ENCODE results near the gene CLECL1.
A peak's percentile ranks its signal among the peaks of the same experiment; 100 is the strongest.

CLECL1 gene

GRCh38 chr12:9749640-9750039 lies 16.7 kb upstream of the CLECL1 start:
- no peak overlapping the region for H2AFZ ChIP-seq (ENCODE audit: low read depth, low read length)
- peaks cover 17% of the 10 kb centered on the region for H3K4me1 ChIP-seq (ENCODE audit: low read length)
- H3K79me2 ChIP-seq (ENCODE audit: low read length): no peaks in the 10 kb centered on the region
- no peak overlapping the region for H3K27ac ChIP-seq (ENCODE audit: low read length)
- no peak for TF ChIP-seq EZH2phosphoT487 (IDR thresholded peaks at IDR 0.05; ENCODE audit: low read depth)
- TF ChIP-seq, protein P1, sequence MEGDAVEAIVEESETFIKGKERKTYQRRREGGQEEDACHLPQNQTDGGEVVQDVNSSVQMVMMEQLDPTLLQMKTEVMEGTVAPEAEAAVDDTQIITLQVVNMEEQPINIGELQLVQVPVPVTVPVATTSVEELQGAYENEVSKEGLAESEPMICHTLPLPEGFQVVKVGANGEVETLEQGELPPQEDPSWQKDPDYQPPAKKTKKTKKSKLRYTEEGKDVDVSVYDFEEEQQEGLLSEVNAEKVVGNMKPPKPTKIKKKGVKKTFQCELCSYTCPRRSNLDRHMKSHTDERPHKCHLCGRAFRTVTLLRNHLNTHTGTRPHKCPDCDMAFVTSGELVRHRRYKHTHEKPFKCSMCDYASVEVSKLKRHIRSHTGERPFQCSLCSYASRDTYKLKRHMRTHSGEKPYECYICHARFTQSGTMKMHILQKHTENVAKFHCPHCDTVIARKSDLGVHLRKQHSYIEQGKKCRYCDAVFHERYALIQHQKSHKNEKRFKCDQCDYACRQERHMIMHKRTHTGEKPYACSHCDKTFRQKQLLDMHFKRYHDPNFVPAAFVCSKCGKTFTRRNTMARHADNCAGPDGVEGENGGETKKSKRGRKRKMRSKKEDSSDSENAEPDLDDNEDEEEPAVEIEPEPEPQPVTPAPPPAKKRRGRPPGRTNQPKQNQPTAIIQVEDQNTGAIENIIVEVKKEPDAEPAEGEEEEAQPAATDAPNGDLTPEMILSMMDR (IDR thresholded peaks at IDR 0.05; ENCODE audit: low read depth, low read length): no peak
- H3K9ac ChIP-seq (ENCODE audit: low read length): no peak overlapping the region
- no peak overlapping the region for H3K4me3 ChIP-seq (ENCODE audit: low read length)
- H3K9me3 ChIP-seq (ENCODE audit: insufficient read depth, low read length): no peaks in the 10 kb centered on the region
- no peaks in the 10 kb centered on the region for H3K27me3 ChIP-seq (ENCODE audit: low read depth, low read length)
- no peaks in the 10 kb centered on the region for H3K36me3 ChIP-seq (replicated peaks; ENCODE audit: low read depth, low read length)
- no peaks in the 10 kb centered on the region for H4K20me1 ChIP-seq (ENCODE audit: insufficient read depth, low read length)
- H3K4me2 ChIP-seq (ENCODE audit: low read length): no peak overlapping the region

DNA sequence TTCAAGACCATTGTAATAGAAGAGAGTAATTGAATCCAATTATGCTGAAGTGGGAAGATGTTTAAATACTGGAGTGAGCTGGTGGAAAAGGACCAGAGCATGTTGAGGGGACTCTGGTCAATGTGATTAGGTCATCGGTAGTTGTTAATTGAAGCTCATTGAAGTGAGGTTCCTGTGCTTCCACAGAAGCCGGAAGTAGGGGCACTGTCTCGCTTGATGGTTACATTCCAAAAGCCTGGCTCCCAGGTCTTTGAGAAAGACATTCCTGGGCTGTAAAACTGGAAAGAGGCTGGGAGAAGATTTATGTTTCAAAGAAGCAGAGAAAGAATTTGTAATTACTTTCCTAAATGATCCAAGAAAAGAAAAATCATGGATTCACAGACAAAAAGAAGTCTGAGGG lies 12.3 kb upstream of the CLECL1 start:
- H2AFZ ChIP-seq (ENCODE audit: low read depth, low read length): no peak overlapping the region
- peak overlapping the region; percentile 7; the same call in 1 of the 2 replicates for H3K4me2 ChIP-seq (ENCODE audit: low read length)
- peaks cover 51% of the 10 kb centered on the region for H3K4me1 ChIP-seq (ENCODE audit: low read length)

DNA sequence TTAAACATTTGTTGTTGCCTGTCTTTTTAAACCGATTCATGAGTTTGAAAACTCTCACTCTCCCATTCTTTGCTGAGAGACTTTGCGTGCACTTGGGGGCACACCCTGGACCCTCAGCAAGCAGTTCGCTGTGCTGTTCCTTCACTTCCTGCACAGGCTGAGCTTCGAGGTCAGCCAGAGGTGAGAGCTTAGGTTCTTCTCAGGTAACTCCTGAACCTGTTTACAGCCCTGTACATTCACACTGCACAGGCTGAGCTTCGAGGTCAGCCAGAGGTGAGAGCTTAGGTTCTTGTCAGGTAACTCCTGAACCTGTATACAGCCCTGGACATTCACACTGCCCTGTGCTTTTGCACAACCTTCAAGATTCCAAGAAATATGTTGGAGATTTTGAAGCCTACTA lies 9.8 kb upstream of the CLECL1 start:
- peak overlapping the region; percentile 11; the same call in 1 of the 2 replicates for H2AFZ ChIP-seq (ENCODE audit: low read depth, low read length)
- TF ChIP-seq EZH2phosphoT487 (IDR thresholded peaks at IDR 0.05; ENCODE audit: low read depth): no peak
- TF ChIP-seq, protein P1 (IDR thresholded peaks at IDR 0.05; ENCODE audit: low read depth, low read length): no peak
- H3K79me2 ChIP-seq (ENCODE audit: low read length): peaks cover 50% of the 10 kb centered on the region
- H4K20me1 ChIP-seq (ENCODE audit: insufficient read depth, low read length): no peaks in the 10 kb centered on the region
- H3K9ac ChIP-seq (ENCODE audit: low read length): peak overlapping the region; percentile 66
- H3K4me1 ChIP-seq (ENCODE audit: low read length): peaks cover 65% of the 10 kb centered on the region
- H3K9me3 ChIP-seq (ENCODE audit: insufficient read depth, low read length): no peaks in the 10 kb centered on the region
- H3K36me3 ChIP-seq (replicated peaks; ENCODE audit: low read depth, low read length): no peaks in the 10 kb centered on the region
- peak overlapping the region; percentile 86 for H3K4me2 ChIP-seq (ENCODE audit: low read length)
- H3K27me3 ChIP-seq (ENCODE audit: low read depth, low read length): no peaks in the 10 kb centered on the region
- H3K27ac ChIP-seq (ENCODE audit: low read length): peak overlapping the region; percentile 79
- H3K4me3 ChIP-seq (ENCODE audit: low read length): peak overlapping the region; percentile 68

More for the DNA sequence above, 12.3 kb upstream of the CLECL1 start:
- Histone ChIP-seq H3K4me3 (ENCODE audit: low read length) (no peak overlapping the region), H4K20me1 (ENCODE audit: insufficient read depth, low read length) (no peaks in the 10 kb centered on the region), H3K9me3 (ENCODE audit: insufficient read depth, low read length) (no peaks in the 10 kb centered on the region), H3K9ac (ENCODE audit: low read length) (no peak overlapping the region), H3K79me2 (ENCODE audit: low read length) (peaks cover 30% of the 10 kb centered on the region), H3K27me3 (ENCODE audit: low read depth, low read length) (no peaks in the 10 kb centered on the region), H3K36me3 (replicated peaks; ENCODE audit: low read depth, low read length) (no peaks in the 10 kb centered on the region), H3K27ac (ENCODE audit: low read length) (no peak overlapping the region)
- TF ChIP-seq, protein P1 (IDR thresholded peaks at IDR 0.05; ENCODE audit: low read depth, low read length): no peak
- no peak for TF ChIP-seq EZH2phosphoT487 (IDR thresholded peaks at IDR 0.05; ENCODE audit: low read depth)

DNA sequence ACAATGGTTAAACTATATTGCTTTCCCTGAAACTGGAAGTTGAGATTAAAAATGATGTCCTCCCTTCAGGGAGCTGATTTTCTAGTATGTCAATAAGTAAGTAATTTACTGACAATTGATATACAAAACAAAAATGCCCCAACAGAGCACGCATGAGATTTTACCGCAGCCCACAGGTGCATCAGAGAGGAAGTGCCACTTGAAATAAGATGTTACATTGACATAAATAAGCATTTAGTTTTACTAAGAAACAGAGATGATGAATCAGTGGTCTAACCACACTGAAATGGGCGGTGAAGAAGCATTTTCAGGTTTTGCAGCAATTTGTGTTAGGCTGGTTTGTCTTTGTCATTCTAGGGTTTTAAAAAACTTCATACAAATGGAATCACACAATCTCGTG lies 8.8 kb upstream of the CLECL1 start:
- H4K20me1 ChIP-seq (ENCODE audit: insufficient read depth, low read length): no peaks in the 10 kb centered on the region
- H3K27me3 ChIP-seq (ENCODE audit: low read depth, low read length): no peaks in the 10 kb centered on the region
- peak; percentile 83 for TF ChIP-seq EZH2phosphoT487 (IDR thresholded peaks at IDR 0.05; ENCODE audit: low read depth)
- TF ChIP-seq, protein P1 (IDR thresholded peaks at IDR 0.05; ENCODE audit: low read depth, low read length): no peak
- H3K9me3 ChIP-seq (ENCODE audit: insufficient read depth, low read length): no peaks in the 10 kb centered on the region
- H2AFZ ChIP-seq (ENCODE audit: low read depth, low read length): no peak overlapping the region
- peak overlapping the region; percentile 68 for H3K4me3 ChIP-seq (ENCODE audit: low read length)
- H3K4me2 ChIP-seq (ENCODE audit: low read length): peak overlapping the region; percentile 86
- H3K36me3 ChIP-seq (replicated peaks; ENCODE audit: low read depth, low read length): no peaks in the 10 kb centered on the region
- peak overlapping the region; percentile 79 for H3K27ac ChIP-seq (ENCODE audit: low read length)
- peak overlapping the region; percentile 66 for H3K9ac ChIP-seq (ENCODE audit: low read length)
- peaks cover 73% of the 10 kb centered on the region for H3K4me1 ChIP-seq (ENCODE audit: low read length)
- H3K79me2 ChIP-seq (ENCODE audit: low read length): peaks cover 55% of the 10 kb centered on the region

Measured in OCI-LY3 (cell line).